Ureter (tissue), 1 donor: ENCODE measurements around the gene PPP1R26. TPM values are rescaled to one million over a fixed set of nuclear protein-coding genes. Genes with fewer than 3 reads are reported as not detected.
"Not testable (repeated sequence)": the region's sequence is repeated elsewhere in the genome, so short reads cannot be mapped to it uniquely, and the experiment has no call there.

Source experiments
- DNase-seq: peaks from one replicate; pipeline ENCODE4 v3.0.0-alpha.2; 2020; ENCODE audit warnings: low spot score
- total RNA-seq: library from RNA; stranded (reverse); gene quantifications from one replicate; pipeline ENCODE4 v1.2.4, GENCODE V29; 2023
- donor health status: DM: yes; HTN: yes; CAD: no.

Gene PPP1R26
- total RNA-seq, 1 donor from 2014 or later = 25.6 TPM

DNA sequence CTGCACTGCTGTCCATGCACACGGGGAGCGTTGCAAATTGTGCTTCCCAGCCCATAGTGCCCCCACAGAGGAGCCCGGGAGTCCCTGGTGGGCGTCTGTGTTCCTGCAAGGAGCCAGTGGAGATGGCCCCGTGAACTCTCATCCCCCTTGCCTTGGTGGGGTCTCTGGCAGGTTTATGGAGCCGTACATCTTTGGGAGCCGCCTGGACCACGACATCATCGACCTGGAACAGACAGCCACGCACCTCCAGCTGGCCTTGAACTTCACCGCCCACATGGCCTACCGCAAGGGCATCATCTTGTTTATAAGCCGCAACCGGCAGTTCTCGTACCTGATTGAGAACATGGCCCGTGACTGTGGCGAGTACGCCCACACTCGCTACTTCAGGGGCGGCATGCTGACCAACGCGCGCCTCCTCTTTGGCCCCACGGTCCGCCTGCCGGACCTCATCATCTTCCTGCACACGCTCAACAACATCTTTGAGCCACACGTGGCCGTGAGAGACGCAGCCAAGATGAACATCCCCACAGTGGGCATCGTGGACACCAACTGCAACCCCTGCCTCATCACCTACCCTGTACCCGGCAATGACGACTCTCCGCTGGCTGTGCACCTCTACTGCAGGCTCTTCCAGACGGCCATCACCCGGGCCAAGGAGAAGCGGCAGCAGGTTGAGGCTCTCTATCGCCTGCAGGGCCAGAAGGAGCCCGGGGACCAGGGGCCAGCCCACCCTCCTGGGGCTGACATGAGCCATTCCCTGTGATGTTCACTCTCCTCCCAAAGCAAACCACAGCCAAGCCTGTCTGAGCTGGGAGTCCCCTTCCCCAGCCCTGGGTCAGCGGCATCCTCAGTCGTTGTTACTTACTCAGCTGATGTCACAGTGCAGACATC, 24.0 kb downstream of the PPP1R26 start:
- DNase-seq = no peak

DNA sequence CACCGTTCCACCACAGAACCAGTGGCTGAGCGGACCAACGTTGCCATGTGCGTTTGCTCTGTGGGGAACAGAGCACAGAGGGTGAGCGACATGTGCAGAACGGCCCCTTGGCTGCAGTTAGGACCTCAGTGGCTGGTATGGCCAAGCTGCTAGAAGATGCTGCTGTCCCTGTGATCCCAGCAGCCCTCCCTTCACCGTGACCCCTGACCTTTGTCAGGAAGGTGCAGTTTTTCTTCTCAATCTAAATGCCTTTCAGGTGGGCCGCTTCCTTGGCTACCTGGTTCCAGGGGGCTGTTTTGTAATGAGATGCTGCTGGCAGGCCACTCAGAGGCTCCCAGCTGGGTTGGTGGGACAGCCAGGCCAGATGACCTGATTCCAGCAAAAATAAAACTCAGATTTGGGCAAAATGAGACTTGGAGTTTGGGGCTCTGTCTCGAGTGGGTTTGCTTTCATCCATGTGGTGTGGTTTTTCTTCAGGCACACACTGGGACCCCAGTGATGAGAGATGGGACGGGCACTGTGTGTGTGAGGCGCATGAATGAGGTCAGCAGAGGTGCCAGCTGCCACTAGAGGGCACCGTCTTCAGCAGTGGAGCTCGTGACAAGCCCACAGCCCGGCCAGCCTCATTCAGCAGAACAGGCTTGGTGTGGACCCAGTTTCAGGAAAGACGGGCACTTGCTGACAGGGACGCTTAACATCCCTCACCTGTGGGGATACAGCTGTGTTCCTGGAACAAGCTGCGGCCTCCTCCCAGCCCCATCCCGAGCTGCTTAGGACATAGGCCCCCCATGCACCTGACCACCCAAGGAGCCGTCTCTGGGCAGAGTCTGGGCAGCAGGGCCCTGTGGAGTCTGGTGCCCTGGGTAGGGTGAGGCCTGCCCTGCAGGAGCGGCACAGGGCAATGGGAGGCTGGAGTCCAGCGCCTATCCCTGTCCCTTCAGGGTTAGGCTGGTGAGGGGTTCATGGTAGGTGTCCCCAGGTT, 25.0 kb downstream of the PPP1R26 start:
- DNase-seq = no peak

DNA sequence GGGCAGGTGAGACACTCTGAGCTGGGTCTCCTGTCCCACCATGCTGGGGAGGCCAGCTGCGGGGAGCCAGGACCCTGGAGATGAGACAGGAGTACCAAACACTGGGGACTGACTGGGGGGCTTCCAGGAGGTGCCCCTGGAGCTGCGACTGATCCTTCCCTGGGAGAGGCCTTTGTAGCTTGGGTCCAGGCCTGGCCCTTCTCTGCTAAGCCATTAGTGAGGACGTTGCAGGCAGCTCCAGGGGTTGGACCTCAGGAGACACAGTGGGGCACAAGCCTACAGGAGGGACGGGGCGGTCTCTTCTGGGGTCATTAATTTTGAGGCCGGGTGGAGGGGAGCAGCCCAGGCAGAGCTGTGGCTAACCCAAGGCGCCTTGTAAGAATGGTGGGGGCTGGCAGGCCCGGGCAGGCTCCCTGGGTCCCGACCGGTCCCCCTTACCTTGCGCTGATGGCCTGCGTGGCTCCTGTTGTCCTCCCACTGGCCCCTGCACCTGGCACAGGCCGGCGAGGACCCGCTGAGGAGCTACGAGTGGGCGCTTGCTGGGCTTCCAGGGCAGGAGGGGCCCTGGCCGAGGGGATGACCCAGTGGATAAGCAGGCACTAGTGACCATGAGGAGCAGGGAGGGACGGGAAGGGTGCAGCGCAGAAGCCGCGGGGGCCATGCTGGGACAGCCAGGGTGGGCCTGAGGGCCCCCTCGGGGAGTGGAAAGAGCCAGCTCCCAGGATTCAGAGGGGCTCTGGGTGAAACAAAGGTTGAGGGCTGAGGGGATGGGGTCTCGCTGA, 26.0 kb downstream of the PPP1R26 start:
- DNase-seq = no peak

- no peak for DNase-seq
Measured at GRCh38 chr9:135506327-135507103, 26.9 kb downstream of the PPP1R26 start.

DNA sequence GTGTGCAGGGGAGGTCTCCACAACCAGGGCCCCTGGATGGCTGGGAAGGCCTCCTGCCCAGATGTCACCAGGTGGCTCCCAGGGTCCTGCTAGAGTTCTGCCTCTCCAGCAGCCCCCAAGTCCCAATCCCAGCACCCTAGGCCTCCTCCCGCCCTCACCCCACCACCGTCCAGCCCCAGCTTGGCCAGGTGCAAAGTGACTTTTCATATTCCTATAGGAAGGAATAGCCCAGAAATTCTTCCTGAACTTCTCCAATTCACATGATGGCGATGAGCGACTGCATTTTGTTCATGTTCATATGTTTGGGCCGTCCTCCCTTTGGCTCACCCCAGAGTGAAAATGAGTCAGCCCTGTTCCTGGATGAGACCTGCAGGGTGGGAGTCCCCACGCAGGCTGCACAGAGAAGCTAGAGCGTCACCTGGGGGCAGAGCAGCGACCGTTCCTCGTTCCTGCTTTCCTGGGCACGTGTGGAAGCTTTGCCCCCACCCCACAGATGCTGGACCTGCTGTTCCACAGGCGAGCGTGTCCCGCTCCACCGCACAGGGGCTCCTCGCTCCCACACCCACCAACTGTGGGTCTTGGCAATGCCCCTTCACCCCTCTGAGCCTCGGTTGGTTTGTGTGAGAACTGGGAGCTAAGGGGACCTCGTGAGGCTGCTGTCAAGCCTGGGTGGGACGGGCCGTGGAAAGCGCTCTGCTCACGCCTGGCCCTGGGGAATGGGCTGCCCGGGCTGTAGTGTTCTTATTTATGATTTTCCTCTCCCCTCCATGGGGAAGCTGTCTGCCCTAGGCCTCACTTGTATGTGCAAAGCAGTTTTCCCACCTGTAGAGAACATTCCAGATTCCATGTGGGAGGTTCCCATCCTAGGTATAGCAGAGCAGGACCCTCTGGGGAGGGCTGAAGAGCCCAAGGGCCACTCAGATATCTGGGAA, 27.8 kb downstream of the PPP1R26 start:
- DNase-seq = no peak

DNA sequence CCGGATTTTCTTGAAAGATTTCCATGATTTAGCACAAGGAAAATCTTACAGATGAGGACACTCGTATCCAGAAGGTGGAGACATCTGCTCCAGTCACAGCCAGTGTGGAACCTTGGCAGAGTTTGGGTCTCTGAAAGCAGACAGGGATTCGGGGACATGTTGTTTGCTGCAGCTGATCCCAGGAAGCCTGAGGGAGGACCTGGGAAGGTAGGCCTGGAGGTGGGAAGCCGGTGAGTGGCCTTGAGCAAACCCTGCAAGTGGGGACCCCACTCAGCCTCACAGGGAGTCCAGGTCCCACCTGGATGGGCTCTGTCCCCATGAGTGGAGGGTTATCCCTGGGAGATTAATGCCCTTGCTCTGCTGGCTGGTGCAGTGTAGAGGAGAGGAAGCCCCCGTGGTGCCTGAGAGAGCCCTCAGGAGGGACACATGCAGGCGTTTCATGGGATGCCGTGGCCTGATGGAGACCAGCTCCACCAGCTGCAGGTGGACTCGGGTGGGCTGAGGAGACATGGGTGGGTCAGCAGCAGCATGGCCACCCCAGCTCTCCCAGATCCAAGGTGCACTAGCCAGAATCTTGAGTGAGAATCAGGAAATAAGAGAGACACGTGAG, 28.7 kb downstream of the PPP1R26 start:
- no peak for DNase-seq

DNA sequence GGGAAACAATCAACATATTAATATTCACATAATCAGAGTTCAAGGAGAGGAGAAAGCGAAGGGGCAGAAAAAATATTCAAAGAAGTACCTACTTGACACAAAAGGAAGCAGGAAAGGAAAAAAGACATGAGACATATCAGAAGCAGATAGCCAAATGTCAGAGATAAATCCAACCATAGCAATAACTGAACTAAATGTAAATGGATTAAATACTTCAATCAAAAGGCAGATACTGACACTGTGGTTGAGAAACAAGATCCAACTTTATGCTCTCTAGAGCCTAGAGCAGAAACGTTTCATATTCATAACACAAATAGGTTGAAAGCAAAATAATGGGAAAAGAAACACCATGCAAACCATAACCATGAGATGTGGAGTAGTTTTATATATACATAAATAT, 29.9 kb downstream of the PPP1R26 start:
- DNase-seq = no peak

- peak; percentile 1 for DNase-seq
Measured at GRCh38 chr9:135512241-135512603, 32.6 kb downstream of the PPP1R26 start.

DNA sequence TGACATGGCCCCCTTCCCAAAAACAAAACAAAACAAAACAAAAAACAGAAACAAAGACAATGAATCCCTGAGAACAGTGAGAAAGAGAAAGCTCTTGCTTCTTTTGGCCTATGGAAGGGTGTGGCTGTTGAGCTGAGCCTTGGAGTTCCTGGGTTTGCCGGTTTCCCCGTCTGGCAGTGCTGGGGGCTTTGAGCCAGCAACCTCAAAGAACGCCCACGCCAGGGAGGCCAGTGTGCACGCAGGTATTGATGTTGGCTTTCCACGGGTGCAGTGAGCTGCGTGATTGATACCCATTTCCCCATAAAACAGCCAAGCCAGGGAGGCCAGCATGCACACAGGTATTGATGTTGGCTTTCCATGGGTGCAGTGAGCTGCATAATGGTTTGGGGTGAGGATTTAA, 33.3 kb downstream of the PPP1R26 start:
- DNase-seq = peak; percentile 25

GRCh38 chr9:135513351-135513846, 33.8 kb downstream of the PPP1R26 start:
- peak; percentile 12 for DNase-seq

GRCh38 chr9:135513906-135514305, 34.3 kb downstream of the PPP1R26 start:
- not testable (repeated sequence) for DNase-seq

- DNase-seq = no peak
Measured at GRCh38 chr9:135514342-135515082, 34.9 kb downstream of the PPP1R26 start.

DNA sequence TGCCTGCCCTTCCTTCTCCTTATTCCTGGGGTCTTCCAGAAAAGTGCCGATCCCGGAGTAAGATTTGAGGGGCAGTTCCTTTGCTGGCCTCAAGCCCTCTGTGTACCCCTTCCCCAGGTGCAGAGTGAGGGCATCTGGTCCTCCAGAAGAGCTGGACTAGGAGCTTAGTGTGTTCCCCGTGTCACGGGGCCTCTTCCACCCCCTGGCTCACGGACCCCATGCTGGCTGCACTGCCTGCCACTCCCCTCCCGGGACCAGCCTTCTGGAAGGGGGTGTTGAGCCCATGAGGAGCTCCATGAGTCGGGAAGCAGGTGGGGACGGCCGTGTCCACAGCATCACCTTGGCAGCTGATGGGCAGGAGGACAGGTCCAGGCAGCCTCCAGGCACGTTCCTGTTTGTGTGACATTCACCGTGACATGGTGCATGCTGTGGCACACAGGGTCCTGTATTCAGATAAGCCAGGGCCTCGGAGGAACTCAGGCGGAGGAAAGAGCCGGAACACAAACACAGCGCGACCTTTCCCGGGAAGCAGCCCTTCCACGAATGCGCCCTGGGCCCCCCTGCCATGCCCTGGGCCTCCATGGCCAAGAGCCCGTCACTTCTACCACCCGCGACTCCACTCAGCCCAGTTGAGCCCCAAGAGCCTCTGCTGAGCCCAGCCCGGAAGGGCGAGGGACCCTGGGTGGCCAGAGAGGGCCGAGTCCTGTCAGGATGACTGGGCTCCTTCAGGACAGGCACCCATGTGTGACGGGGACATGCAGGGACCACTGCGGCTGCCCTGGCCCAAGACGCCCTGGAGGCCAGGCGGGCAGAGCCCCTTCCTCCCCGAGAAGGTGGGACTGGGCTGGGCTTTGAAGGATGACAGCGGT, 35.7 kb downstream of the PPP1R26 start:
- DNase-seq = no peak

DNA sequence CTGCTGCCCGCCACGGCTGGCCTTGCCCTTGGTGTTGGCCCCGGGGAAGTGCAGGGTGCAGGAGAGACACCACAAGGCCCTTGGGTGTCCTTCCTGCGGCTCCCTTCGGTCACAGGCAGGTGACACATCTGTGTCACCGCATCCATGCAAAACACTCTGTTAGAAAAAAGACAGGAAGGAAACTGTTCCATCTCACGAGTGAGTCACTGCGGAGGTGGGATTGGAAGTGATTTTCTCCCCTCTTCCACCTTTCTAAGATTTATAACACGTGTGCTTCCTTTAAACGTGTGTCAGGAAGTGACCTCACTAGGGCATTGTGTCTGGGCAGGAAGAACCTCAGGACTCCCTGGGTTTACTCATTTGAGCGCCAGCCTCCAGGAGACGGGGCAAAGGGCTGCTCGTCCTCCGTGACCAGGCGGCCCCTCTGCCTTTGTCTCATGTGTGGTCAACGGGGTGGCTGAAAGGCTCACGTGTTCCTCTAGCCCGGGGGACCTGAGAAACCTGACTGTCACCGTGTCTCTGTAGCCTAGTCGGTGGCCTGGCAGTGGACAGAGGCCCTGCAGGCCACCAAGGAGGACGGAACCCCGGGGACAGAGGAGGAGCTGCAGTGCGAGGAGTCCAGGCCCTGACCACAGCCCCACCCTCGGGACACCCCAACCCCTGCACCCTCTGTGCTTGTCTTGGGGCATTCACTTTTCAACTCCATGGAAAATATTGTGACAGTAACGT, 36.7 kb downstream of the PPP1R26 start:
- DNase-seq = peak; percentile 27

- DNase-seq = peak; percentile 25
Measured at GRCh38 chr9:135517407-135517822, 37.8 kb downstream of the PPP1R26 start.

GRCh38 chr9:135519179-135519971, 39.8 kb downstream of the PPP1R26 start:
- peak; percentile 7 for DNase-seq
